Omental fat pad (tissue), 4 donors: ENCODE results near the gene DNA2. TPM values are rescaled to one million over a fixed set of nuclear protein-coding genes. Genes with fewer than 3 reads are reported as not detected.
"Not testable (repeated sequence)": the region's sequence is repeated elsewhere in the genome, so short reads cannot be mapped to it uniquely, and the experiment has no call there.

Experiments
- ATAC-seq: fragments of 150-250 bp; one replicate; pipeline ENCODE4 v1.9.1; 2016; ENCODE audit warnings: mild to moderate bottlenecking, moderate library complexity; ENCODE audit not compliant: low FRiP score
- DNase-seq: peaks from one replicate; pipeline ENCODE4 v3.0.0-alpha.2; 2019; ENCODE audit warnings: low spot score
- CTCF ChIP-seq, 3 donors: fragments of 450-650 bp; IDR thresholded peaks; one replicate each; pipeline ENCODE4 v1.5.1; 2016 to 2017; ENCODE audit warnings: antibody characterized with exemption in 3 of 3, mild to moderate bottlenecking in 3 of 3, moderate library complexity in 2 of 3
- total RNA-seq, 4 donors: library from RNA; depleted of rRNA; stranded (reverse); fragments of >200 nt; gene quantifications; one replicate each; pipeline ENCODE4 v1.1.0, GENCODE V29; 2016

Gene DNA2
- total RNA-seq, 4 donors from 2014 or later, result 2.3 to 4.1 (median 3.3) TPM

GRCh38 chr10:68470300-68470699 is 1.5 kb downstream of the DNA2 start:
- DNase-seq (no peak), ATAC-seq (no peak)
- TF ChIP-seq CTCF (IDR thresholded peaks at IDR 0.05), result no peak

GRCh38 chr10:68469838-68470237 is 1.9 kb downstream of the DNA2 start:
- TF ChIP-seq CTCF (IDR thresholded peaks at IDR 0.05), result no peak
- DNase-seq (no peak), ATAC-seq (no peak)

- not testable (repeated sequence) for ATAC-seq, DNase-seq
Measured at GRCh38 chr10:68464729-68465128, 7.0 kb downstream of the DNA2 start.

GRCh38 chr10:68463365-68464093 is 8.2 kb downstream of the DNA2 start:
- TF ChIP-seq CTCF (IDR thresholded peaks at IDR 0.05), result no peak
- DNase-seq (no peak), ATAC-seq (no peak)

GRCh38 chr10:68462536-68462935 is 9.2 kb downstream of the DNA2 start:
- DNase-seq (no peak), ATAC-seq (no peak)
- no peak for TF ChIP-seq CTCF (IDR thresholded peaks at IDR 0.05)

- no peak for TF ChIP-seq CTCF (IDR thresholded peaks at IDR 0.05)
Measured at GRCh38 chr10:68461032-68461431, 10.7 kb downstream of the DNA2 start.

GRCh38 chr10:68449698-68450097 is 22.1 kb downstream of the DNA2 start:
- DNase-seq, ATAC-seq: not testable (repeated sequence)

More at GRCh38 chr10:68461032-68461431, 10.7 kb downstream of the DNA2 start:
- DNase-seq (no peak), ATAC-seq (no peak)

- DNase-seq, result no peak
- TF ChIP-seq CTCF (IDR thresholded peaks at IDR 0.05), result no peak
- ATAC-seq, result no peak
Measured at GRCh38 chr10:68446179-68446578, 25.6 kb downstream of the DNA2 start.
